Stomach smooth muscle (tissue), 2 donors: ENCODE data around the gene SLC22A5.
A peak's percentile ranks its signal among the peaks of the same experiment; 100 is the strongest.
"Not testable (repeated sequence)": the region's sequence is repeated elsewhere in the genome, so short reads cannot be mapped to it uniquely, and the experiment has no call there.

Experiments used
- H3K27ac ChIP-seq: one replicate; pipeline ENCODE4 v1.7.0; 2013; ENCODE audit warnings: mild to moderate bottlenecking, low read length, inconsistent platforms
- H3K27me3 ChIP-seq, 2 donors: one replicate each; pipeline ENCODE4 v1.7.0; 2013; ENCODE audit warnings: low read length in 2 of 2; ENCODE audit not compliant: insufficient read depth in 2 of 2, control insufficient read depth in 1 of 2
- H3K36me3 ChIP-seq, 2 donors: one replicate each; pipeline ENCODE4 v1.7.0; 2013; ENCODE audit warnings: low read length in 2 of 2; ENCODE audit not compliant: control insufficient read depth in 2 of 2, insufficient read depth in 2 of 2
- H3K4me1 ChIP-seq: one replicate; pipeline ENCODE4 v1.7.0; 2013; ENCODE audit warnings: low read length; ENCODE audit not compliant: control insufficient read depth, insufficient read depth
- H3K4me3 ChIP-seq, 2 donors: one replicate each; pipeline ENCODE4 v1.7.0; 2013; ENCODE audit warnings: low read length in 2 of 2
- H3K9ac ChIP-seq, 2 donors: one replicate each; pipeline ENCODE4 v1.7.0; 2013; ENCODE audit warnings: low read length in 2 of 2, mild to moderate bottlenecking in 1 of 2
- H3K9me3 ChIP-seq, 2 donors: one replicate each; pipeline ENCODE4 v1.7.0; 2013; ENCODE audit warnings: low read length in 2 of 2; ENCODE audit not compliant: control insufficient read depth in 2 of 2
- donor health status: healthy.
- donor health status: Pancreatic carcinoma.

The SLC22A5 gene

GRCh38 chr5:132397224-132397623 lies 27.7 kb downstream of the SLC22A5 start:
- H3K9me3 ChIP-seq, result no peaks in the 10 kb centered on the region
- H3K4me1 ChIP-seq, result peaks cover 23% of the 10 kb centered on the region
- no peak overlapping the region for H3K4me3 ChIP-seq
- peaks cover 4 to 11% of the 10 kb centered on the region in 2 donors for H3K36me3 ChIP-seq
- no peak overlapping the region for H3K9ac ChIP-seq
- H3K27ac ChIP-seq, result no peak overlapping the region
- H3K27me3 ChIP-seq, result no peaks in the 10 kb centered on the region

DNA sequence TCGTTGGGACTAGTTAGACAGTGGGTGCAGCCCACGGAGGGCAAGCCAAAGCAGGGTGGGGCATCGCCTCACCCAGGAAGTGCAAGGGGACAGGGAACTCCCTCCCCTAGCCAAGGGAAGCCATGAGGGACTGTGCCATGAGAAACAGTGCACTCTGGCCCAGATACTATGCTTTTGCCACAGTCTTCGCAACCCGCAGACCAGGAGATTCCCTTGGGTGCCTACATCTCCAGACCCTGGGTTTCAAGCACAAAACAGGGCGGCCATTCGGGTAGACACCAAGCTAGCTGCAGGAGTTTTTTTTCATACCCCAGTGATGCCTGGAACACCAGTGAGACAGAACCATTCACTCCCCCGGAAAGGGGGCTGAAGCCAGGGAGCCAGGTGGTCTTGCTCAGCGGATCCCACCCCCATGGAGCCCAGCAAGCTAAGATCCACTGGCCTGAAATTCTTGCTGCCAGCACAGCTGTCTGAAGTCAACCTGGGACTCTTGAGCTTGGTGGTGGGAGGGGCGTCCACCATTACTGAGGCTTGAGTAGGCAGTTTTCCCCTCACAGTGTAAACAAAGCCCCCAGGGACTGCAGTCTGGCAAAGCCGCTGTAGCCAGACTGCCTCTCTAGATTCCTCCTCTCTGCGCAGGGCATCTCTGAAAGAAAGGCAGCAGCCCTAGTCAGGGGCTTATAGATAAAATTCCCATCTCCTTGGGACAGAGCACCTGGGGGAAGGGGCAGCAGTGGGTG lies 28.6 kb downstream of the SLC22A5 start:
- Histone ChIP-seq H3K4me1 (peaks cover 22% of the 10 kb centered on the region), H3K36me3 (peaks cover 0 to 11% of the 10 kb centered on the region in 2 donors)
- not testable (repeated sequence) for H3K9ac ChIP-seq, H3K4me3 ChIP-seq, H3K27ac ChIP-seq, H3K27me3 ChIP-seq, H3K9me3 ChIP-seq

DNA sequence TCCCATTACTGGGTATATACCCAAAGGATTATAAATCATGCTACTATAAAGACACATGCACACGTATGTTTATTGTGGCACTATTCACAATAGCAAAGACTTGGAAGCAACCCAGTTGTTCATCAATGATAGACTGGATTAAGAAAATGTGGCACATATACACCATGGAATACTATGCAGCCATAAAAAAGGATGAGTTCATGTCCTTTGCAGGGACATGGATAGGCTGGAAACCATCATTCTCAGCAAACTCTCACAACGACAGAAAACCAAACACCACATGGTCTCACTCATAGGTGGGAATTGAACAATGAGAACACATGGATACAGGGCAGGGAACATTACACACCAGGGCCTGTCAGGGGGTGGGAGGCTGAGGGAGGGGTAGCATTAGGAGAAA lies 34.5 kb downstream of the SLC22A5 start:
- H3K4me1 ChIP-seq, result peaks cover 14% of the 10 kb centered on the region
- not testable (repeated sequence) for H3K27me3 ChIP-seq, H3K9me3 ChIP-seq, H3K9ac ChIP-seq, H3K4me3 ChIP-seq, H3K27ac ChIP-seq, H3K36me3 ChIP-seq

- Histone ChIP-seq H3K4me1 (peaks cover 26% of the 10 kb centered on the region), H3K4me3 (no peak overlapping the region), H3K27me3 (no peaks in the 10 kb centered on the region), H3K9ac (no peak overlapping the region), H3K27ac (no peak overlapping the region), H3K36me3 (no peaks in the 10 kb centered on the region), H3K9me3 (no peaks in the 10 kb centered on the region)
These were observed 36.1 kb downstream of the SLC22A5 start for GRCh38 chr5:132405646-132406045.

- Histone ChIP-seq H3K9me3 (no peaks in the 10 kb centered on the region), H3K4me3 (no peak overlapping the region), H3K27me3 (no peaks in the 10 kb centered on the region), H3K4me1 (peaks cover 26% of the 10 kb centered on the region), H3K27ac (no peak overlapping the region), H3K9ac (no peak overlapping the region), H3K36me3 (no peaks in the 10 kb centered on the region)
These were observed 36.8 kb downstream of the SLC22A5 start for GRCh38 chr5:132406144-132406783.

GRCh38 chr5:132407970-132408369 lies 38.5 kb downstream of the SLC22A5 start:
- H3K9me3 ChIP-seq, result no peaks in the 10 kb centered on the region
- H3K27me3 ChIP-seq, result no peaks in the 10 kb centered on the region
- H3K4me3 ChIP-seq, result no peak overlapping the region
- H3K36me3 ChIP-seq, result no peaks in the 10 kb centered on the region
- H3K4me1 ChIP-seq, result peaks cover 34% of the 10 kb centered on the region
- H3K27ac ChIP-seq, result no peak overlapping the region
- no peak overlapping the region for H3K9ac ChIP-seq

- H3K36me3 ChIP-seq, result no peaks in the 10 kb centered on the region
- peak overlapping the region; percentile 93 for H3K27ac ChIP-seq
- H3K4me3 ChIP-seq, result no peak overlapping the region
- no peaks in the 10 kb centered on the region for H3K27me3 ChIP-seq
- H3K9ac ChIP-seq, result peak overlapping the region in 1 of 2 donors; percentile 30
- no peaks in the 10 kb centered on the region for H3K9me3 ChIP-seq
- peaks cover 34% of the 10 kb centered on the region for H3K4me1 ChIP-seq
These were observed 38.9 kb downstream of the SLC22A5 start for GRCh38 chr5:132408456-132408855.

- H3K4me1 ChIP-seq, result peaks cover 34% of the 10 kb centered on the region
- H3K36me3 ChIP-seq, result no peaks in the 10 kb centered on the region
- no peaks in the 10 kb centered on the region for H3K9me3 ChIP-seq
- H3K27me3 ChIP-seq, result no peaks in the 10 kb centered on the region
- H3K4me3 ChIP-seq, result no peak overlapping the region
- H3K9ac ChIP-seq, result peak overlapping the region in 1 of 2 donors; percentile 30
- H3K27ac ChIP-seq, result peak overlapping the region; percentile 93
These were observed 39.5 kb downstream of the SLC22A5 start for GRCh38 chr5:132408965-132409364.

- no peaks in the 10 kb centered on the region for H3K9me3 ChIP-seq
- no peaks in the 10 kb centered on the region for H3K36me3 ChIP-seq
- peaks cover 34% of the 10 kb centered on the region for H3K4me1 ChIP-seq
- H3K27ac ChIP-seq, result peak overlapping the region; percentile 93
- no peaks in the 10 kb centered on the region for H3K27me3 ChIP-seq
- H3K9ac ChIP-seq, result peak overlapping the region; percentile 95 to 98
- H3K4me3 ChIP-seq, result peak overlapping the region; percentile 91 to 93
These were observed 41.2 kb downstream of the SLC22A5 start for GRCh38 chr5:132410451-132411303.

DNA sequence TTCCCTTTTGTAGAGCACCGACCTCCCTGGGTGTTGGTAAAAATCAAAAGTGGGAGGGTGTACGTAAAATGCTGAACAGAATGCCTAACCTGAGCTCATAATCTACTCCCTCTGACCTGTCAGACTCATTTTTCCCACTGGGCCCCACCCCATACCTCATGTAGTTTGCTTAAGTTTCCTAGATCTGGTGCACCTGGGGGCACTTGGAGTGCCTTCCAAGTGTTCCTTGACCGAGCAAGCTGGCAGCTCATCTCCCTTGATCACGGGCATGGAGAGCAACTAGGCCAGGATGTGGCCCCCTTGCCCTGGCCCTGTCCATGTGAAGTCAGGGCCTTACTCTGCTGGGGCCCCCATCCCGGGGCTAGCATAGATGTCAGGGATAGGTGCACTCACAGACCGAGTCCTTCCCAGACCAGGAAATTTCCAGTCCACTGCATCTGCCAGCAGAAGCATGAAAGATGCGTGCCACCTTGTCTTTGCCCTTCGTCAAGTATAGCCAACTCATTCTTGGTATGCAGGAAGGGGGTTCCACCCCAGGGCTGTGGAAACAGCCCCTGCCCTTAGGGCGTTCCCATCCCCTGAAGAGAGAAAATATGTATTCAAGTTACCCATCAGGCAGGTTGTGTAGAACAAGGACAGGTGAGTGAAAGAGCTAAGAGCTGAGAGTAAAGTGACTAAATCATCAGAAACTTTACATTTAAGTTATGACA lies 41.9 kb downstream of the SLC22A5 start:
- peak overlapping the region; percentile 91 to 93 for H3K4me3 ChIP-seq

More for the DNA sequence above, 41.9 kb downstream of the SLC22A5 start:
- Histone ChIP-seq H3K27me3 (no peaks in the 10 kb centered on the region), H3K4me1 (peaks cover 31% of the 10 kb centered on the region), H3K9ac (peak overlapping the region; percentile 95 to 98), H3K36me3 (no peaks in the 10 kb centered on the region), H3K9me3 (no peaks in the 10 kb centered on the region), H3K27ac (peak overlapping the region; percentile 93)
